GM18502 (cell line): Measurements from ENCODE around the gene GARNL3.

ENCODE experiments used
- ATAC-seq: cut with Tn5 transposase; IDR thresholded peaks from one replicate; pipeline ENCODE4 v1.9.1; 2021; ENCODE audit warnings: mild to moderate bottlenecking; ENCODE audit not compliant: unreplicated experiment, poor library complexity

Gene GARNL3

GRCh38 chr9:127345566-127345965, 81.0 kb downstream of the GARNL3 start:
- no peak for ATAC-seq

GRCh38 chr9:127346584-127346983, 82.0 kb downstream of the GARNL3 start:
- ATAC-seq = no peak

- ATAC-seq = no peak
These were observed 83.5 kb downstream of the GARNL3 start for GRCh38 chr9:127347831-127348776.

GRCh38 chr9:127349483-127350113, 85.0 kb downstream of the GARNL3 start:
- no peak for ATAC-seq

- ATAC-seq = no peak
These were observed 86.9 kb downstream of the GARNL3 start for GRCh38 chr9:127351182-127352166.

GRCh38 chr9:127353882-127354281, 89.3 kb downstream of the GARNL3 start:
- ATAC-seq = no peak

- ATAC-seq = no peak
These were observed 92.3 kb downstream of the GARNL3 start for GRCh38 chr9:127356906-127357305.

- no peak for ATAC-seq
These were observed 93.5 kb downstream of the GARNL3 start for GRCh38 chr9:127358023-127358535.

GRCh38 chr9:127358770-127359169, 94.2 kb downstream of the GARNL3 start:
- no peak for ATAC-seq

GRCh38 chr9:127360250-127360649, 95.7 kb downstream of the GARNL3 start:
- ATAC-seq = no peak

GRCh38 chr9:127360829-127361228, 96.3 kb downstream of the GARNL3 start:
- no peak for ATAC-seq

- no peak for ATAC-seq
These were observed 97.0 kb downstream of the GARNL3 start for GRCh38 chr9:127361561-127361960.

GRCh38 chr9:127362829-127363228, 98.3 kb downstream of the GARNL3 start:
- ATAC-seq = no peak

GRCh38 chr9:127365461-127365860, 100.9 kb downstream of the GARNL3 start:
- no peak for ATAC-seq

GRCh38 chr9:127366594-127366993, 102.0 kb downstream of the GARNL3 start:
- no peak for ATAC-seq

GRCh38 chr9:127368852-127369402, 104.4 kb downstream of the GARNL3 start:
- ATAC-seq = no peak

GRCh38 chr9:127369428-127369827, 104.9 kb downstream of the GARNL3 start:
- no peak for ATAC-seq

- ATAC-seq = no peak
These were observed 105.6 kb downstream of the GARNL3 start for GRCh38 chr9:127370147-127370579.

GRCh38 chr9:127370672-127371648, 106.4 kb downstream of the GARNL3 start:
- ATAC-seq = no peak
